ENCODE results near the gene ARL2.
A peak's percentile ranks its signal among the peaks of the same experiment; 100 is the strongest.
"Not testable (repeated sequence)": the region's sequence is repeated elsewhere in the genome, so short reads cannot be mapped to it uniquely, and the experiment has no call there.

Gene ARL2

GRCh38 chr11:64971421-64972233 is 42.3 kb upstream of the ARL2 start, which contains the start of gene MAJIN:
Gene MAJIN, minus strand, starts transcription at chr11:64972108. Its CDS starts 12,703 bp downstream, at chr11:64959405.
- no peaks in the 10 kb centered on the region for H3K36me3 ChIP-seq (ENCODE audit: low read depth)
- peak within 1 kb of the TSS; percentile 13 for H3K4me3 ChIP-seq (ENCODE audit: severe bottlenecking)
- H3K9me3 ChIP-seq (ENCODE audit: severe bottlenecking) = no peaks in the 10 kb centered on the region
- ATAC-seq (ENCODE audit: low read depth) = no peak
- H3K27me3 ChIP-seq (ENCODE audit: insufficient read depth, poor library complexity, severe bottlenecking) = no peaks in the 10 kb centered on the region
- peak within 1 kb of the TSS; percentile 90 for H3K27ac ChIP-seq (ENCODE audit: poor library complexity, severe bottlenecking)
- TF ChIP-seq, protein P1, sequence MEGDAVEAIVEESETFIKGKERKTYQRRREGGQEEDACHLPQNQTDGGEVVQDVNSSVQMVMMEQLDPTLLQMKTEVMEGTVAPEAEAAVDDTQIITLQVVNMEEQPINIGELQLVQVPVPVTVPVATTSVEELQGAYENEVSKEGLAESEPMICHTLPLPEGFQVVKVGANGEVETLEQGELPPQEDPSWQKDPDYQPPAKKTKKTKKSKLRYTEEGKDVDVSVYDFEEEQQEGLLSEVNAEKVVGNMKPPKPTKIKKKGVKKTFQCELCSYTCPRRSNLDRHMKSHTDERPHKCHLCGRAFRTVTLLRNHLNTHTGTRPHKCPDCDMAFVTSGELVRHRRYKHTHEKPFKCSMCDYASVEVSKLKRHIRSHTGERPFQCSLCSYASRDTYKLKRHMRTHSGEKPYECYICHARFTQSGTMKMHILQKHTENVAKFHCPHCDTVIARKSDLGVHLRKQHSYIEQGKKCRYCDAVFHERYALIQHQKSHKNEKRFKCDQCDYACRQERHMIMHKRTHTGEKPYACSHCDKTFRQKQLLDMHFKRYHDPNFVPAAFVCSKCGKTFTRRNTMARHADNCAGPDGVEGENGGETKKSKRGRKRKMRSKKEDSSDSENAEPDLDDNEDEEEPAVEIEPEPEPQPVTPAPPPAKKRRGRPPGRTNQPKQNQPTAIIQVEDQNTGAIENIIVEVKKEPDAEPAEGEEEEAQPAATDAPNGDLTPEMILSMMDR (IDR thresholded peaks at IDR 0.05; ENCODE audit: poor library complexity, severe bottlenecking) = no peak
- H3K4me1 ChIP-seq (ENCODE audit: insufficient read depth, poor library complexity, severe bottlenecking) = peaks cover 21% of the 10 kb centered on the region
- DNase-seq (ENCODE audit: low spot score) = no peak

DNA sequence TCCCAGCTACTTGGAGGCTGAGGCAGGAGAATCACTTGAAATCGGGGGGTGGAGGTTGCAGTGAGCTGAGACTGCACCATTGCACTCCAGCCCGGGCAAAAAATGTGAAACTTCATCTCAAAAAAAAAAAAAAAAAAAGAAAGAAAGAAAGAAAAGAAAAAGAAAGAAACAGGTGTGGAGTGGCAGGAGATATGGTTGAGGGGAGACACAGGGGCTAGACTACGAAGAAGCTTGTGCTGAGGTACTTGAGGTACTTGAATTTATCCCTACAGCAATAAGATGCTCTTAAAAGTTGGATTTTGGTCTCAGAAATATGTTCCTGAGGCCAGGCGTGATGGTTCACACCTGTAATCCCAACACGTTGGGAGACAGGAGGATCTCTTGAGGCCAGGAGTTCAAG is 39.8 kb upstream of the ARL2 start:
- H3K27ac ChIP-seq (ENCODE audit: poor library complexity, severe bottlenecking) = no peak overlapping the region
- H3K9me3 ChIP-seq (ENCODE audit: severe bottlenecking) = no peaks in the 10 kb centered on the region
- no peaks in the 10 kb centered on the region for H3K36me3 ChIP-seq (ENCODE audit: low read depth)
- H3K4me3 ChIP-seq (ENCODE audit: severe bottlenecking) = no peak overlapping the region
- no peak for DNase-seq (ENCODE audit: low spot score)
- H3K4me1 ChIP-seq (ENCODE audit: insufficient read depth, poor library complexity, severe bottlenecking) = peaks cover 16% of the 10 kb centered on the region
- ATAC-seq (ENCODE audit: low read depth) = no peak
- no peaks in the 10 kb centered on the region for H3K27me3 ChIP-seq (ENCODE audit: insufficient read depth, poor library complexity, severe bottlenecking)
- TF ChIP-seq, protein P1 (IDR thresholded peaks at IDR 0.05; ENCODE audit: poor library complexity, severe bottlenecking) = no peak

DNA sequence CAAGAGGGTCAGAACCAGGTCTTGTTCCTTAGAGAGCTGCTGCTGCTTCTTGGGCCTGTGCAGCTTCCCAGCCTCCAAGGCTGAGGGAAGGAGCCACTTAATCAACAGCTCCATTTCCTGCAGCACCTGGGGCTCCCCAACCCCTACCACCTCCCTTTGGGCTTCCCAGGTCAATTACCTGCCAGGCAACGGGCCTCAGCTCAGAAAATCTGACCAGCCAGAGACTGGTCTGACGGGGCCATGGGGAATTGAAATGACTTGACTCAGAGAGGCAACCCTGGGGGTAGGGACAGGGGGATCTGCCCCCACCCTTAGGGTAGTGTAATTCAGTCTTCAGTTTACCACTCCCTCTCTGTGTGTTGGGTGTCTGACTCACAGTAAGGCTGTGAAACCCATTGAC is 37.3 kb upstream of the ARL2 start:
- H3K27ac ChIP-seq (ENCODE audit: poor library complexity, severe bottlenecking) = no peak overlapping the region
- no peaks in the 10 kb centered on the region for H3K36me3 ChIP-seq (ENCODE audit: low read depth)
- ATAC-seq (ENCODE audit: low read depth) (no peak), DNase-seq (ENCODE audit: low spot score) (no peak)
- no peaks in the 10 kb centered on the region for H3K27me3 ChIP-seq (ENCODE audit: insufficient read depth, poor library complexity, severe bottlenecking)
- TF ChIP-seq, protein P1 (IDR thresholded peaks at IDR 0.05; ENCODE audit: poor library complexity, severe bottlenecking) = no peak
- H3K9me3 ChIP-seq (ENCODE audit: severe bottlenecking) = no peaks in the 10 kb centered on the region
- no peaks in the 10 kb centered on the region for H3K4me1 ChIP-seq (ENCODE audit: insufficient read depth, poor library complexity, severe bottlenecking)
- no peak overlapping the region for H3K4me3 ChIP-seq (ENCODE audit: severe bottlenecking)

DNA sequence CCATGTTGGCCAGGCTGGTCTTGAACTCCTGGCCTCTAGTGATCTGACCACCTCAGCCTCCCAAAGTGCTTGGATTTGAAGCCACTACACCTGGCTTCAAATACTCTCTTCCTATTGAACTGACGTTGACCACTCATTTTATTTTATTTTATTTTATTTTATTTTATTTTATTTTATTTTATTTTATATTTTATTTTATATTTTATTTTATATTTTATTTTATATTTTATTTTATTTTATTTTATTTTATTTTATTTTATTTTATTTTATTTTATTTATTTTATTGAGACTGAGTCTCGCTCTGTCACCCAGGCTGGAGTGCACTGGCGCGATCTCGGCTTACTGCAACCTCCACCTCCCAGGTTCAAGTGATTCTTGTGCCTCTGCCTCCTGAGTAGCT is 30.6 kb upstream of the ARL2 start:
- not testable (repeated sequence) for ATAC-seq (ENCODE audit: low read depth); H3K27me3 ChIP-seq (ENCODE audit: insufficient read depth, poor library complexity, severe bottlenecking); H3K4me1 ChIP-seq (ENCODE audit: insufficient read depth, poor library complexity, severe bottlenecking); H3K27ac ChIP-seq (ENCODE audit: poor library complexity, severe bottlenecking); H3K9me3 ChIP-seq (ENCODE audit: severe bottlenecking); DNase-seq (ENCODE audit: low spot score); H3K4me3 ChIP-seq (ENCODE audit: severe bottlenecking); H3K36me3 ChIP-seq (ENCODE audit: low read depth)

- H3K36me3 ChIP-seq (ENCODE audit: low read depth) = no peaks in the 10 kb centered on the region
- no peak overlapping the region for H3K27ac ChIP-seq (ENCODE audit: poor library complexity, severe bottlenecking)
- H3K4me3 ChIP-seq (ENCODE audit: severe bottlenecking) = no peak overlapping the region
- TF ChIP-seq, protein P1 (IDR thresholded peaks at IDR 0.05; ENCODE audit: poor library complexity, severe bottlenecking) = no peak
- H3K27me3 ChIP-seq (ENCODE audit: insufficient read depth, poor library complexity, severe bottlenecking) = no peaks in the 10 kb centered on the region
- H3K4me1 ChIP-seq (ENCODE audit: insufficient read depth, poor library complexity, severe bottlenecking) = no peaks in the 10 kb centered on the region
- no peaks in the 10 kb centered on the region for H3K9me3 ChIP-seq (ENCODE audit: severe bottlenecking)
- ATAC-seq (ENCODE audit: low read depth) = no peak
- DNase-seq (ENCODE audit: low spot score) = no peak
These were observed 25.7 kb upstream of the ARL2 start for GRCh38 chr11:64987998-64988854.

Measured in RWPE2 (cell line).